ENCODE data around the gene FLG.
"Not testable (repeated sequence)": the region's sequence is repeated elsewhere in the genome, so short reads cannot be mapped to it uniquely, and the experiment has no call there.

The FLG gene

GRCh38 chr1:152256394-152256793 lies 68.6 kb downstream of the FLG start:
- DNase-seq (ENCODE audit: low read depth), result not testable (repeated sequence)
